Measurements from ENCODE around the gene GPC5.

The GPC5 gene

DNA sequence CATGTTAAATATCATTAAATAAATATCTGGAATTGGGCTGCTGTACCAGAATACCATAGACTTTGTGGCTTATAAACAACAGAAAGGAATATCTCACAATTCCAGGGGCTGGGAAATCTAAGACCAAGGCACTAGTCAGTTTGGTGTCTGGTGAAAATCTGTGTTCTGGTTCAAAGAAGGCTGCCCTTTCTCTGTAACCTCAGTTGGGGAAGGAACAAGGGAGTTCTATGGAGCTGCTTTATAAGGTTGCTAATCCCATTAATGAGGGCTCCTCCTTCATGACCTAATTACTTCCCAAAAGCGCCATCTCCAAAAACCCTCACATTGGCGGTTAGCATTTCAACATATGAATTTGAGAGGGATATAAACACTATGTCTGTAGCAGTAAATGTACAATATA, 480.9 kb downstream of the GPC5 start:
- H3K9ac ChIP-seq (ENCODE audit: low read length) = no peak overlapping the region
- no peaks in the 10 kb centered on the region for H3K9me2 ChIP-seq (replicated peaks; ENCODE audit: insufficient read depth, low read length)
- no peak overlapping the region for H3K4me3 ChIP-seq (ENCODE audit: insufficient read depth, low read length, poor library complexity, severe bottlenecking)
- no peak overlapping the region for H2AFZ ChIP-seq (ENCODE audit: low read depth, low read length, severe bottlenecking)
- H3K27me3 ChIP-seq (ENCODE audit: low read length) = no peaks in the 10 kb centered on the region
- H3K36me3 ChIP-seq (ENCODE audit: low read length) = no peaks in the 10 kb centered on the region
- TF ChIP-seq, protein P1, sequence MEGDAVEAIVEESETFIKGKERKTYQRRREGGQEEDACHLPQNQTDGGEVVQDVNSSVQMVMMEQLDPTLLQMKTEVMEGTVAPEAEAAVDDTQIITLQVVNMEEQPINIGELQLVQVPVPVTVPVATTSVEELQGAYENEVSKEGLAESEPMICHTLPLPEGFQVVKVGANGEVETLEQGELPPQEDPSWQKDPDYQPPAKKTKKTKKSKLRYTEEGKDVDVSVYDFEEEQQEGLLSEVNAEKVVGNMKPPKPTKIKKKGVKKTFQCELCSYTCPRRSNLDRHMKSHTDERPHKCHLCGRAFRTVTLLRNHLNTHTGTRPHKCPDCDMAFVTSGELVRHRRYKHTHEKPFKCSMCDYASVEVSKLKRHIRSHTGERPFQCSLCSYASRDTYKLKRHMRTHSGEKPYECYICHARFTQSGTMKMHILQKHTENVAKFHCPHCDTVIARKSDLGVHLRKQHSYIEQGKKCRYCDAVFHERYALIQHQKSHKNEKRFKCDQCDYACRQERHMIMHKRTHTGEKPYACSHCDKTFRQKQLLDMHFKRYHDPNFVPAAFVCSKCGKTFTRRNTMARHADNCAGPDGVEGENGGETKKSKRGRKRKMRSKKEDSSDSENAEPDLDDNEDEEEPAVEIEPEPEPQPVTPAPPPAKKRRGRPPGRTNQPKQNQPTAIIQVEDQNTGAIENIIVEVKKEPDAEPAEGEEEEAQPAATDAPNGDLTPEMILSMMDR (IDR thresholded peaks at IDR 0.05; ENCODE audit: insufficient read depth, low read length, poor library complexity, severe bottlenecking) = no peak
- no peak for TF ChIP-seq EZH2phosphoT487 (conservative IDR thresholded peaks at IDR 0.05; ENCODE audit: low read length)
- no peaks in the 10 kb centered on the region for H3K79me2 ChIP-seq (ENCODE audit: insufficient read depth, low read length)
- H4K20me1 ChIP-seq (ENCODE audit: low read depth, low read length) = no peaks in the 10 kb centered on the region
- H3F3A ChIP-seq (ENCODE audit: insufficient read depth) = no peaks in the 10 kb centered on the region
- no peak overlapping the region for H3K4me2 ChIP-seq (ENCODE audit: low read depth, low read length, poor library complexity, severe bottlenecking)
- H3K27ac ChIP-seq (ENCODE audit: low read depth, low read length) = no peak overlapping the region
- H3K9me3 ChIP-seq (ENCODE audit: insufficient read depth, low read length) = no peaks in the 10 kb centered on the region

DNA sequence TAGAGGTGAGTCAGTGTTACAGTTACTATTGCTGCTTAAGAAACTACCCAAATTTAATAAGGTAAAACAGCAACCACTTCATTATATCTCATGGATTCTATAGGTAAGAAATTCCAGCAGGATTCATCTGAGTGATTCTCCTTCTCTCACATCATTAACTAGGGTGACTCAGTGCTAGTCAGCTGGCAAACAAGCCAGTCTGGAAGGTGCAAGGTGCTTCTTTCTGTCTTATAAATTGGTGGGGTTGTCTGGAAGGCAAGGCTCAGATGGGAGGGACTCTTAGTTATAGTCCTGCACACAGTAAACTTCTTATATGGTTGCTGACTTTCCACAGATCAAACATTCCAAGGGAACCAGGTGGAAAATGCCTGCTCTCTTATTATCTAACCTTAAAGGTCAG, 484.5 kb downstream of the GPC5 start:
- H3K9me3 ChIP-seq (ENCODE audit: insufficient read depth, low read length) = no peaks in the 10 kb centered on the region
- H3K9me2 ChIP-seq (replicated peaks; ENCODE audit: insufficient read depth, low read length) = no peaks in the 10 kb centered on the region
- H3K4me2 ChIP-seq (ENCODE audit: low read depth, low read length, poor library complexity, severe bottlenecking) = no peak overlapping the region
- TF ChIP-seq EZH2phosphoT487 (conservative IDR thresholded peaks at IDR 0.05; ENCODE audit: low read length) = no peak
- TF ChIP-seq, protein P1 (IDR thresholded peaks at IDR 0.05; ENCODE audit: insufficient read depth, low read length, poor library complexity, severe bottlenecking) = no peak
- H3K4me3 ChIP-seq (ENCODE audit: insufficient read depth, low read length, poor library complexity, severe bottlenecking) = no peak overlapping the region
- no peak overlapping the region for H3K9ac ChIP-seq (ENCODE audit: low read length)
- H4K20me1 ChIP-seq (ENCODE audit: low read depth, low read length) = no peaks in the 10 kb centered on the region
- no peaks in the 10 kb centered on the region for H3K36me3 ChIP-seq (ENCODE audit: low read length)
- no peak overlapping the region for H2AFZ ChIP-seq (ENCODE audit: low read depth, low read length, severe bottlenecking)
- H3K27ac ChIP-seq (ENCODE audit: low read depth, low read length) = no peak overlapping the region
- H3F3A ChIP-seq (ENCODE audit: insufficient read depth) = no peaks in the 10 kb centered on the region
- H3K79me2 ChIP-seq (ENCODE audit: insufficient read depth, low read length) = no peaks in the 10 kb centered on the region
- no peaks in the 10 kb centered on the region for H3K27me3 ChIP-seq (ENCODE audit: low read length)

DNA sequence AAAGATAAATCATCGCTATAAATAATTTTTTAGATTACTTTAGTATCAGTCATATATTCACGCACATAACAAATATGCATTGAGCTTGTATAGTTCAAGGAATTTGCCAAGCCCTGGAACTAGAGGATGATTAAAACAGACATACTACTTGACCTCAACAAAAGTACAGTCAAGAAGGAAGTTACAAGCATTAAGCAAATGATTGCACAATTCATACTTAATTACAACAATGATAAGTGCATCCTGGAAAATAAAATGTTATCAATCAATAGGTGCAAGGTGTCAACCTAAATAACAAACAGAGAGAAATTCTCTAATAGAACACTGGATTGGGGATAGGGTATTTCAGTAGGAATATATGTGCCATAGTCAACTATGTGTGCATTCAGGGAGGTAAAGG, 491.2 kb downstream of the GPC5 start:
- Histone ChIP-seq H3K4me3 (ENCODE audit: insufficient read depth, low read length, poor library complexity, severe bottlenecking) (no peak overlapping the region), H3K36me3 (ENCODE audit: low read length) (no peaks in the 10 kb centered on the region), H3K79me2 (ENCODE audit: insufficient read depth, low read length) (no peaks in the 10 kb centered on the region), H3K9ac (ENCODE audit: low read length) (no peak overlapping the region), H3F3A (ENCODE audit: insufficient read depth) (no peaks in the 10 kb centered on the region), H2AFZ (ENCODE audit: low read depth, low read length, severe bottlenecking) (no peak overlapping the region), H3K27me3 (ENCODE audit: low read length) (no peaks in the 10 kb centered on the region), H3K27ac (ENCODE audit: low read depth, low read length) (no peak overlapping the region), H3K4me2 (ENCODE audit: low read depth, low read length, poor library complexity, severe bottlenecking) (no peak overlapping the region), H4K20me1 (ENCODE audit: low read depth, low read length) (no peaks in the 10 kb centered on the region), H3K9me2 (replicated peaks; ENCODE audit: insufficient read depth, low read length) (no peaks in the 10 kb centered on the region), H3K9me3 (ENCODE audit: insufficient read depth, low read length) (no peaks in the 10 kb centered on the region)
- TF ChIP-seq, protein P1 (IDR thresholded peaks at IDR 0.05; ENCODE audit: insufficient read depth, low read length, poor library complexity, severe bottlenecking) = no peak
- no peak for TF ChIP-seq EZH2phosphoT487 (conservative IDR thresholded peaks at IDR 0.05; ENCODE audit: low read length)

Measured in SU-DHL-6 (cell line).